Panc1 (cell line): ENCODE data around the gene SAFB2. TPM values are rescaled to one million over a fixed set of nuclear protein-coding genes. Genes with fewer than 3 reads are reported as not detected.

Experiments used
- ATAC-seq: fragments of 200-7000 bp; cut with Tn5 transposase; 2 replicates; pipeline ENCODE4 v1.9.1; 2020; ENCODE audit warnings: mild to moderate bottlenecking, moderate library complexity
- BruUV-seq: library from RNA; stranded (reverse); fragments of 400-500 nt; replicated peaks from 2 replicates; lab custom pipeline; 2021; lab: Mats Ljungman, UMichigan
- CTCF ChIA-PET: fragments of 300-600 bp; sonication (Branson Sonifier 250); formaldehyde crosslinking; loops from one replicate; lab custom pipeline; 2022; ENCODE audit warnings: antibody characterized with exemption; lab: Charles Lee
- POLR2A ChIA-PET: fragments of 300-600 bp; sonication (Branson Sonifier 250); formaldehyde crosslinking; loops from one replicate; lab custom pipeline; 2022; ENCODE audit warnings: antibody characterized with exemption; lab: Charles Lee
- DNase-seq: peaks from one replicate; pipeline ENCODE4 v3.0.0-alpha.2; 2010; ENCODE audit warnings: low read depth, low spot score
- H3K27ac ChIP-seq: 2 replicates; pipeline ENCODE4 v1.5.1; 2011; ENCODE audit warnings: mild to moderate bottlenecking, low read length, inconsistent platforms
- H3K27me3 ChIP-seq: fragments of 200-500 bp; sonication (Bioruptor generic); 2 replicates; pipeline ENCODE4 v1.6.0; 2014; ENCODE audit warnings: low read length, inconsistent platforms; ENCODE audit not compliant: control insufficient read depth, insufficient read depth
- H3K36me3 ChIP-seq: fragments of 200-500 bp; sonication (Bioruptor generic); 2 replicates; pipeline ENCODE4 v1.5.1; 2014; ENCODE audit warnings: inconsistent platforms, mild to moderate bottlenecking, low read length, moderate library complexity; ENCODE audit not compliant: control insufficient read depth, insufficient read depth
- H3K4me1 ChIP-seq: 2 replicates; pipeline ENCODE4 v1.5.1; 2011; ENCODE audit warnings: inconsistent platforms, mild to moderate bottlenecking, low read length, moderate library complexity; ENCODE audit not compliant: control insufficient read depth, insufficient read depth
- H3K4me3 ChIP-seq, 2 experiments: 2 replicates each; pipeline ENCODE4 v1.5.1; 2011 to 2012; ENCODE audit warnings: low read depth in 2 of 2, low read length in 2 of 2, mild to moderate bottlenecking in 2 of 2, inconsistent platforms in 1 of 2, moderate library complexity in 1 of 2
- H3K9me3 ChIP-seq: fragments of 200-500 bp; sonication (Bioruptor generic); 2 replicates; pipeline ENCODE4 v1.5.1; 2014; ENCODE audit warnings: low read depth, mild to moderate bottlenecking, inconsistent platforms, low read length, moderate library complexity; ENCODE audit not compliant: control insufficient read depth, insufficient read depth
- POLR2AphosphoS5 ChIP-seq: IDR thresholded peaks from 2 replicates; pipeline ENCODE4 v1.6.1; 2012; ENCODE audit warnings: mild to moderate bottlenecking, low read depth, low read length, moderate library complexity
- SIN3A ChIP-seq: IDR thresholded peaks from 2 replicates; pipeline ENCODE4 v1.6.1; 2012; ENCODE audit warnings: low read depth, mild to moderate bottlenecking, low read length, moderate library complexity, borderline replicate concordance; ENCODE audit not compliant: insufficient read depth
- TCF7L2 ChIP-seq: IDR thresholded peaks from 2 replicates; pipeline ENCODE4 v1.6.1; 2011; ENCODE audit warnings: mild to moderate bottlenecking, low read depth, low read length, inconsistent platforms
- in situ Hi-C: cut with HindIII; loops from 2 replicates; pipeline ENCODE4 v1.10.0; 2016; ENCODE audit warnings: low sequenced_read_pairs, low pct_unique_long_range_greater_than_20kb
- intact Hi-C: fragments of 100-400 bp; cut with micrococcal nuclease; formaldehyde crosslinking; loops from one replicate; pipeline ENCODE4 v1.10.0; 2022; ENCODE audit not compliant: unreplicated experiment
- total RNA-seq: library from RNA; stranded (reverse); gene quantifications from one replicate; pipeline ENCODE4 v1.2.1, GENCODE V29; 2021; ENCODE audit not compliant: unreplicated experiment
- TF ChIP-seq, protein P1 (sequence below), 2 experiments: IDR thresholded peaks; 2 replicates each; pipeline ENCODE4 v1.6.1; 2011 to 2012; ENCODE audit warnings: low read depth in 2 of 2, control low read depth in 1 of 2, low read length in 1 of 2, mild to moderate bottlenecking in 1 of 2, moderate library complexity in 1 of 2; ENCODE audit not compliant: insufficient read depth in 1 of 2
- TF ChIP-seq, protein P2 (sequence below): fragments of 450-650 bp; IDR thresholded peaks from 2 replicates; pipeline ENCODE4 v1.5.1; 2017; ENCODE audit warnings: mild to moderate bottlenecking

SAFB2 gene
- total RNA-seq, 1 experiment from 2014 or later = 83.5 TPM

DNA sequence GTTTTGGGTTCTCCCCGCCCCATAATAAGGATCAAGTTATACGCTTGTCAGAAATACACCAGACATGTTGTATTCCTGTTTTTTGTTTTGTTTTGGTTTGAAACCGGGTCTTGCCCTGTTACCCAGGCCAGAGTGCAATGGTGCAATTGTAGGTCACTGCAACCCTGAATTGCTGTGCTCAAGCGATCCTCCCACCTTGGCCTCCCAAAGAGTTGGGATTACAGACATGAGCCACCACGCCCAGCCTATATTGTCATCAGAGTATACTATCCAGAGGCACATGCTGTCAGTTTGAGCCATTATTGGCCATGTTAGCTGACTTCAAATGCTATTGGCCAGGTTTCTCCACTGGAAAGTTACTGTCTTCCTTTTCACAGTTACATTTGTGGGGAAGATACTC, 10.1 kb upstream of the SAFB2 start:
- Histone ChIP-seq H3K36me3 (peaks cover 6% of the 10 kb centered on the region; the same call in 1 of the 2 replicates), H3K4me1 (no peaks in the 10 kb centered on the region; the same call in 1 of the 2 replicates), H3K4me3 (no peak overlapping the region), H3K9me3 (no peaks in the 10 kb centered on the region), H3K27ac (no peak overlapping the region), H3K27me3 (no peaks in the 10 kb centered on the region)
- ATAC-seq (no peak), DNase-seq (no peak)
- TF ChIP-seq SIN3A (no peak), TCF7L2 (no peak), POLR2AphosphoS5 (no peak)
- TF ChIP-seq, protein P1, sequence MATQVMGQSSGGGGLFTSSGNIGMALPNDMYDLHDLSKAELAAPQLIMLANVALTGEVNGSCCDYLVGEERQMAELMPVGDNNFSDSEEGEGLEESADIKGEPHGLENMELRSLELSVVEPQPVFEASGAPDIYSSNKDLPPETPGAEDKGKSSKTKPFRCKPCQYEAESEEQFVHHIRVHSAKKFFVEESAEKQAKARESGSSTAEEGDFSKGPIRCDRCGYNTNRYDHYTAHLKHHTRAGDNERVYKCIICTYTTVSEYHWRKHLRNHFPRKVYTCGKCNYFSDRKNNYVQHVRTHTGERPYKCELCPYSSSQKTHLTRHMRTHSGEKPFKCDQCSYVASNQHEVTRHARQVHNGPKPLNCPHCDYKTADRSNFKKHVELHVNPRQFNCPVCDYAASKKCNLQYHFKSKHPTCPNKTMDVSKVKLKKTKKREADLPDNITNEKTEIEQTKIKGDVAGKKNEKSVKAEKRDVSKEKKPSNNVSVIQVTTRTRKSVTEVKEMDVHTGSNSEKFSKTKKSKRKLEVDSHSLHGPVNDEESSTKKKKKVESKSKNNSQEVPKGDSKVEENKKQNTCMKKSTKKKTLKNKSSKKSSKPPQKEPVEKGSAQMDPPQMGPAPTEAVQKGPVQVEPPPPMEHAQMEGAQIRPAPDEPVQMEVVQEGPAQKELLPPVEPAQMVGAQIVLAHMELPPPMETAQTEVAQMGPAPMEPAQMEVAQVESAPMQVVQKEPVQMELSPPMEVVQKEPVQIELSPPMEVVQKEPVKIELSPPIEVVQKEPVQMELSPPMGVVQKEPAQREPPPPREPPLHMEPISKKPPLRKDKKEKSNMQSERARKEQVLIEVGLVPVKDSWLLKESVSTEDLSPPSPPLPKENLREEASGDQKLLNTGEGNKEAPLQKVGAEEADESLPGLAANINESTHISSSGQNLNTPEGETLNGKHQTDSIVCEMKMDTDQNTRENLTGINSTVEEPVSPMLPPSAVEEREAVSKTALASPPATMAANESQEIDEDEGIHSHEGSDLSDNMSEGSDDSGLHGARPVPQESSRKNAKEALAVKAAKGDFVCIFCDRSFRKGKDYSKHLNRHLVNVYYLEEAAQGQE (IDR thresholded peaks at IDR 0.05; ENCODE audit: insufficient read depth in 1 of 2, low read depth in 2 of 2, low read length in 1 of 2) = no peak
- TF ChIP-seq, protein P2, sequence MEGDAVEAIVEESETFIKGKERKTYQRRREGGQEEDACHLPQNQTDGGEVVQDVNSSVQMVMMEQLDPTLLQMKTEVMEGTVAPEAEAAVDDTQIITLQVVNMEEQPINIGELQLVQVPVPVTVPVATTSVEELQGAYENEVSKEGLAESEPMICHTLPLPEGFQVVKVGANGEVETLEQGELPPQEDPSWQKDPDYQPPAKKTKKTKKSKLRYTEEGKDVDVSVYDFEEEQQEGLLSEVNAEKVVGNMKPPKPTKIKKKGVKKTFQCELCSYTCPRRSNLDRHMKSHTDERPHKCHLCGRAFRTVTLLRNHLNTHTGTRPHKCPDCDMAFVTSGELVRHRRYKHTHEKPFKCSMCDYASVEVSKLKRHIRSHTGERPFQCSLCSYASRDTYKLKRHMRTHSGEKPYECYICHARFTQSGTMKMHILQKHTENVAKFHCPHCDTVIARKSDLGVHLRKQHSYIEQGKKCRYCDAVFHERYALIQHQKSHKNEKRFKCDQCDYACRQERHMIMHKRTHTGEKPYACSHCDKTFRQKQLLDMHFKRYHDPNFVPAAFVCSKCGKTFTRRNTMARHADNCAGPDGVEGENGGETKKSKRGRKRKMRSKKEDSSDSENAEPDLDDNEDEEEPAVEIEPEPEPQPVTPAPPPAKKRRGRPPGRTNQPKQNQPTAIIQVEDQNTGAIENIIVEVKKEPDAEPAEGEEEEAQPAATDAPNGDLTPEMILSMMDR = no peak
- ChIA-PET CTCF (no interaction called here), POLR2A (no interaction called here)
- intact Hi-C loops = no loop called here
- no TSS peak for BruUV-seq
- in situ Hi-C loops = no loop called here

DNA sequence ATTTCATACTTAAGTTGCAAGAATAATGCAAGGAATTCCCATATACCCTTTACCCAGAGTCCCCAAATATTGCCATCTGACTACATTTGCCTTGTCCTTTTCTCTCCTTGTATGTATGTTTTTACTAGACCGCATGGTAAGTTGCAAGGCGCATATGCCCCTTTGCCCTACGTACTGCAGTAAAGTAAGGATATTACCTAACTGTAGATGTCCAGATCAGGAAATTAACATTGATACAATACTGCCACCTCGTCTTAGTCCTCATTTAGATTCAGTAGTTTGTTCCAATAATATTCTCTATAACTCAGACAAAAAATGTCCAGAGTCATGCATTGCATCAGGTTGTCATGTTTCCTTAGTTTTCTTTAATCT, 9.7 kb upstream of the SAFB2 start:
- Histone ChIP-seq H3K4me1 (no peaks in the 10 kb centered on the region; the same call in 1 of the 2 replicates), H3K9me3 (no peaks in the 10 kb centered on the region), H3K27me3 (no peaks in the 10 kb centered on the region), H3K4me3 (no peak overlapping the region), H3K27ac (no peak overlapping the region), H3K36me3 (peaks cover 6% of the 10 kb centered on the region; the same call in 1 of the 2 replicates)
- CTCF ChIA-PET = no interaction called here
- BruUV-seq = no TSS peak
- intact Hi-C loops = no loop called here
- DNase-seq (no peak), ATAC-seq (no peak)
- in situ Hi-C loops = no loop called here
- TF ChIP-seq TCF7L2 (no peak), SIN3A (no peak), POLR2AphosphoS5 (no peak)
- TF ChIP-seq, protein P2 = no peak
- TF ChIP-seq, protein P1 (IDR thresholded peaks at IDR 0.05; ENCODE audit: insufficient read depth in 1 of 2, low read depth in 2 of 2, low read length in 1 of 2) = no peak
- POLR2A ChIA-PET = no interaction called here
